Adrenal gland (tissue), 12 donors: ENCODE results near the gene SLC7A14. TPM values are rescaled to one million over a fixed set of nuclear protein-coding genes. Genes with fewer than 3 reads are reported as not detected.

Experiments used
- DNase-seq, 7 donors: peaks; one replicate each; pipeline ENCODE4 v3.0.0-alpha.2; 2019 to 2020
- H3K27ac ChIP-seq, 5 donors: fragments of 200-600 bp; sonication (generic) in 4 of 5; 1 replicate in 3 of 5; 2 replicates in 2 of 5; pipeline versions ENCODE4 v1.5.1 to v1.8.0; 2016 to 2020; ENCODE audit warnings: mild to moderate bottlenecking in 1 of 5
- H3K27me3 ChIP-seq: fragments of 200-600 bp; 2 replicates; pipeline ENCODE4 v1.8.0; 2021
- H3K36me3 ChIP-seq, 2 donors: fragments of 200-600 bp; replicated peaks in 1 of 2; 1 replicate in 1 of 2; 2 replicates in 1 of 2; pipeline versions ENCODE4 v1.5.1 to v1.8.0; 2018 to 2022
- H3K4me1 ChIP-seq, 2 donors: fragments of 200-600 bp; replicated peaks in 1 of 2; 1 replicate in 1 of 2; 2 replicates in 1 of 2; pipeline versions ENCODE4 v1.5.1 to v1.8.0; 2018 to 2021
- H3K4me3 ChIP-seq, 4 donors: fragments of 200-600 bp; sonication (generic) in 3 of 4; one replicate each; pipeline ENCODE4 v1.5.1; 2016 to 2018
- H3K9me3 ChIP-seq, 3 donors: fragments of 200-600 bp; sonication (generic) in 1 of 3; replicated peaks in 1 of 3; 1 replicate in 2 of 3; 2 replicates in 1 of 3; pipeline versions ENCODE4 v1.5.1 to v1.8.0; 2016 to 2021
- POLR2A ChIP-seq, 2 donors: fragments of 450-650 bp; IDR thresholded peaks; one replicate each; pipeline ENCODE4 v1.6.1; 2017; ENCODE audit warnings: antibody characterized with exemption in 2 of 2, mild to moderate bottlenecking in 2 of 2, moderate library complexity in 1 of 2
- WGBS, 4 donors: extraction: QIAGEN DNeasy Blood & Tissue Kit in 2 of 4; methylation state at CpG; one replicate each; pipeline versions ENCODE4 v1.1.5 to v1.1.7; 2013 to 2017; 5-methylcytosine and 5-hydroxymethylcytosine counted together
- intact Hi-C, 2 donors: fragments of 100-400 bp; cut with DNase I; formaldehyde crosslinking; loops; one replicate each; pipeline versions ENCODE4 v1.14.1 to v1.15.0; 2022 to 2023
- polyA plus RNA-seq, 3 donors: library from polyadenylated mRNA; stranded (reverse); fragments of 200-250 nt in 2 of 3; fragments of 350-450 nt in 1 of 3; fragmentation: Illumina TruSeq in 1 of 3; extraction: RNeasy Lipid Tissue Mini Kit (QIAGEN cat#74804) in 1 of 3; gene quantifications; one replicate each; pipeline ENCODE4 v1.2.3, GENCODE V29; 2013 to 2014
- total RNA-seq, 9 donors: library from RNA; depleted of rRNA in 4 of 9; stranded (reverse); fragments of >200 nt in 4 of 9; fragments of 120-200 nt in 1 of 9; fragmentation: NEBNext Ultra II Directional in 1 of 9; extraction: Animal tissue kit (Norgen Biotek cat#: 25700) in 1 of 9; gene quantifications; one replicate each; pipeline versions ENCODE4 v1.1.0 to v1.2.4, GENCODE V29; 2013 to 2023
- TF ChIP-seq, protein P1 (sequence below), 6 experiments: fragments of 450-650 bp in 4 of 6; fragments of 200-600 bp in 2 of 6; sonication (generic) in 1 of 6; IDR thresholded peaks; 1 replicate in 5 of 6; 2 replicates in 1 of 6; pipeline versions ENCODE4 v1.5.1 to v1.8.0; 2016 to 2021; ENCODE audit warnings: antibody characterized with exemption in 6 of 6, mild to moderate bottlenecking in 2 of 6, moderate library complexity in 1 of 6
- donor health status: healthy with polysubstance abuse.
- donor health status: Bipolar disorder and iron deficiency.
- donor health status: DM: yes; HTN: yes; CAD: no.
- donor health status: DM: no; HTN: no; CAD: no.
- donor health status: DM: no; HTN: no; CAD: no.
- donor health status: DM: yes; HTN: yes; CAD: no.

SLC7A14 gene
- total and polyA plus RNA-seq, 12 donors = 0.03 to 3.8 (median 0.48) TPM; not detected in 1

- Histone ChIP-seq H3K36me3 (no peaks in the 10 kb centered on the region), H3K27me3 (peaks cover 15% of the 10 kb centered on the region), H3K27ac (peak overlapping the region in 2 of 5 donors; percentile 67 to 86), H3K9me3 (no peaks in the 10 kb centered on the region), H3K4me3 (peak overlapping the region in 1 of 4 donors; percentile 61), H3K4me1 (peaks cover 8 to 17% of the 10 kb centered on the region in 2 donors)
- intact Hi-C loops = loop anchor here (10.0 kb wide), 2 partner anchors 275 to 395 kb away; no protein-coding TSS in a partner anchor
- TF ChIP-seq, protein P1, sequence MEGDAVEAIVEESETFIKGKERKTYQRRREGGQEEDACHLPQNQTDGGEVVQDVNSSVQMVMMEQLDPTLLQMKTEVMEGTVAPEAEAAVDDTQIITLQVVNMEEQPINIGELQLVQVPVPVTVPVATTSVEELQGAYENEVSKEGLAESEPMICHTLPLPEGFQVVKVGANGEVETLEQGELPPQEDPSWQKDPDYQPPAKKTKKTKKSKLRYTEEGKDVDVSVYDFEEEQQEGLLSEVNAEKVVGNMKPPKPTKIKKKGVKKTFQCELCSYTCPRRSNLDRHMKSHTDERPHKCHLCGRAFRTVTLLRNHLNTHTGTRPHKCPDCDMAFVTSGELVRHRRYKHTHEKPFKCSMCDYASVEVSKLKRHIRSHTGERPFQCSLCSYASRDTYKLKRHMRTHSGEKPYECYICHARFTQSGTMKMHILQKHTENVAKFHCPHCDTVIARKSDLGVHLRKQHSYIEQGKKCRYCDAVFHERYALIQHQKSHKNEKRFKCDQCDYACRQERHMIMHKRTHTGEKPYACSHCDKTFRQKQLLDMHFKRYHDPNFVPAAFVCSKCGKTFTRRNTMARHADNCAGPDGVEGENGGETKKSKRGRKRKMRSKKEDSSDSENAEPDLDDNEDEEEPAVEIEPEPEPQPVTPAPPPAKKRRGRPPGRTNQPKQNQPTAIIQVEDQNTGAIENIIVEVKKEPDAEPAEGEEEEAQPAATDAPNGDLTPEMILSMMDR (IDR thresholded peaks at IDR 0.05) = no peak
- no peak for TF ChIP-seq POLR2A (IDR thresholded peaks at IDR 0.05)
- 8 to 9% (median 8%) methylated on average over 13 to 58 of the region's 58 CpGs for WGBS, 4 donors
- DNase-seq = peak in 3 of 7 donors; percentile 16 to 23 (median 16)
These were observed 166.3 kb downstream of the SLC7A14 start for GRCh38 chr3:170419557-170420087.

DNA sequence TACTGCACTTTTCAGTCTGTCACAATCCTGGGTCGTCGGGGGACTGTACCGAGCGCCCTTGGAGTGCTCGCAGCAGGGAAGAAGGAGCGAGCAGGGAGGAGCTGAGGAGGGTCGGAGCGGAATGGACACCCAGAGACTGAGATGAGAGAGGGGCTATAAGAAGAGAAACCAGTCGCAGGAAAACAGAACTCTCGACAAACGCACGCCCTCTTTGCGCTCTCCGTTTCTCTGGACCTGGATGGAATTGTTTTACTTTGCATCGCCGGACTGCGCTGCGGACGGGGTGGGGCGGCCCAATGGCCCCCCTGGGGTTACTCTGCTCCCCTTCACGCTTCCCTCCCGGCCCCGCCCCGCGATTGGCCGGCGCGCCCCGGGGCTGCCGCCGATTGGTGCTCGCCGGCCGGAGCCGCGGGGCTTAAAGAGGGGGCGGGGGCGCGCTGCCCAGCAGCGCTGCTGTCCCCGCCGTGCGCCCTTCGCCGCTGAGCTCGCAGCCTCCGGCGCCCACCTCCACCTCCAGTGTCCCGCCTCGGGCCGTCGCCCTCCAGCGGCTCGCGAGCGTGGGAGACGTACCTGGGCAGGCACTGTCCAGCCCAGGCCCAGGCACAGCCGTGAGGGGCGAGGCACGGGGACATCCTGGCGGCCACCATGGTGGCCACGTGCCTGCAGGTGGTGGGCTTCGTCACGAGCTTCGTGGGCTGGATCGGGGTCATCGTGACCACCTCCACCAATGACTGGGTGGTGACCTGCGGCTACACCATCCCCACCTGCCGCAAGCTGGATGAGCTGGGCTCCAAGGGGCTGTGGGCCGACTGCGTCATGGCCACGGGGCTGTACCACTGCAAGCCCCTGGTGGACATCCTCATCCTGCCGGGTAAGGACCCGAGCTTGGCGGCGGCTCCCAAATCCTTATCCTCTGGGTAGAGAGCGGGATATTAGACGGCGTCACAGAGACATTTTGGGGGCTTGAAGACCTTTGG, 167.2 kb downstream of the SLC7A14 start, which contains the start of gene CLDN11:
Gene CLDN11 (plus strand): TSS at position 447 of the 977 bp plus-strand sequence. CDS start 199 bp downstream, at position 646.
- intact Hi-C loops = loop anchor here (10.0 kb wide), 2 partner anchors 276 to 396 kb away; no protein-coding TSS in a partner anchor
- Histone ChIP-seq H3K27me3 (peaks cover 15% of the 10 kb centered on the region), H3K27ac (peak within 1 kb of the TSS in 2 of 5 donors; percentile 67 to 86), H3K4me1 (peaks cover 8 to 17% of the 10 kb centered on the region in 2 donors), H3K4me3 (peak within 1 kb of the TSS in 2 of 4 donors; percentile 22 to 61), H3K9me3 (no peaks in the 10 kb centered on the region), H3K36me3 (no peaks in the 10 kb centered on the region)
- TF ChIP-seq POLR2A (IDR thresholded peaks at IDR 0.05) = no peak
- TF ChIP-seq, protein P1 (IDR thresholded peaks at IDR 0.05) = peak in 2 of 6 experiments; percentile 1 to 8
- 2 to 5% (median 4%) methylated on average over 21 to 79 of the region's 79 CpGs for WGBS, 4 donors
- peak in 2 of 7 donors; percentile 16 to 18 for DNase-seq

DNA sequence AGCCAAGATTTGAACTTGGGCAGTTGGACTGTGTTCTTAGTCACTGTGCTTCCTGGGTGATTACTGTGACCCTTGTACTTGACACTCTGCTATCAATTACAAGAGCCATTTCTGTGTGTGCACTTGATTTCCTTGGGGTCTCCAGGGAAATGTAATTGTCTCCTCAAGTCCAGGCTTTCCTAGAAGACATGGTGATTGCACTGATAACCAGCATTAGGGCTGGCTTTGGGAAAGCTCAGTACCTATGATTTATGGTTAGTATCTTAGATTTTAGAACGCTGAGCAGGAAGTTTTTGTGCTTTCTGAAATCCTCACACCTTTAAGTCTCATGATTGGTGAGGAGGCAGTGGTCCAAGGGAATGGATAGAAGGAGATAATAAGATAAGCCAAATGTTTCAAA, 168.8 kb downstream of the SLC7A14 start:
- no peak for TF ChIP-seq POLR2A (IDR thresholded peaks at IDR 0.05)
- TF ChIP-seq, protein P1 (IDR thresholded peaks at IDR 0.05) = no peak
- Histone ChIP-seq H3K36me3 (no peaks in the 10 kb centered on the region), H3K9me3 (no peaks in the 10 kb centered on the region), H3K27me3 (peaks cover 15% of the 10 kb centered on the region), H3K4me3 (no peak overlapping the region), H3K27ac (no peak overlapping the region), H3K4me1 (peaks cover 8 to 17% of the 10 kb centered on the region in 2 donors)
- intact Hi-C loops = loop anchor here (10.0 kb wide), 2 partner anchors 278 to 398 kb away; no protein-coding TSS in a partner anchor
- DNase-seq = no peak
- WGBS, 4 donors = 50 to 86% (median 77%) methylated on average over 1 of the region's 1 CpG

GRCh38 chr3:170414202-170414663, 171.6 kb downstream of the SLC7A14 start:
- Histone ChIP-seq H3K4me3 (no peak overlapping the region), H3K36me3 (no peaks in the 10 kb centered on the region), H3K4me1 (peaks cover 6 to 11% of the 10 kb centered on the region in 2 donors), H3K27me3 (peaks cover 15% of the 10 kb centered on the region), H3K27ac (no peak overlapping the region), H3K9me3 (no peaks in the 10 kb centered on the region)
- DNase-seq = peak in 6 of 7 donors; percentile 26 to 69 (median 49)
- WGBS, 4 donors = 28 to 31% (median 30%) methylated on average over 5 of the region's 5 CpGs
- TF ChIP-seq, protein P1 (IDR thresholded peaks at IDR 0.05) = peak; percentile 86 to 96 (median 93)
- TF ChIP-seq POLR2A (IDR thresholded peaks at IDR 0.05) = no peak
- intact Hi-C loops = loop anchor here (2.0 to 10.0 kb wide), 4 partner anchors 102 to 401 kb away; no protein-coding TSS in a partner anchor
